HG03571 (cell line): ENCODE measurements around the gene SUN1.
A peak's percentile ranks its signal among the peaks of the same experiment; 100 is the strongest.

ENCODE experiments used
- ATAC-seq: cut with Tn5 transposase; IDR thresholded peaks from one replicate; pipeline ENCODE4 v1.9.1; 2021; ENCODE audit not compliant: unreplicated experiment

SUN1 gene

GRCh38 chr7:875476-876076 is 43.3 kb downstream of the SUN1 start:
- no peak for ATAC-seq

- peak; percentile 58 for ATAC-seq
Observed at GRCh38 chr7:876077-876971, 44.0 kb downstream of the SUN1 start, which contains the start of gene GET4. TSS of gene GET4 (plus strand) at chr7:876554. CDS start at chr7:876646, 92 bp downstream.

GRCh38 chr7:876972-877311 is 44.7 kb downstream of the SUN1 start:
- ATAC-seq, result peak; percentile 23

- ATAC-seq, result no peak
Observed at GRCh38 chr7:877312-878232, 45.3 kb downstream of the SUN1 start.

DNA sequence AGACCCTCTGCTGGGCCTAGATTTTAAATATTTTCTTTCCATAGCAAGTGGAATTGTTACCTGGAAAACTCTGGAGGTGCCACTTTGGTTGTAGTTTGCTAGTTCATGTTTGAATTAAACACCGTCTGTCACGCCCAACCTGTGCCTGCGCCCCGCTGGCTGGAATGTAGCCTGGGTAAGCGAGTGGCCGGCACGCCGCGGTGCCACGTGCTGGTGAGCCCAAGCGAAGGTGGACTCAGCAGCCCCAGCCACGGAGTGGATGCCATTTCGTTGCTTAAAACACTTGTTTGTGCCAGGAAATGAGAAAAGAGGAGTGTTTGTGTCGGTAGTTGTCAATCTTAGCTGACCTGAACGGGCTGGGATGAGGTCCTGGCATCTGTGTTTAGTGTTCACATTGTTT is 46.8 kb downstream of the SUN1 start:
- no peak for ATAC-seq

DNA sequence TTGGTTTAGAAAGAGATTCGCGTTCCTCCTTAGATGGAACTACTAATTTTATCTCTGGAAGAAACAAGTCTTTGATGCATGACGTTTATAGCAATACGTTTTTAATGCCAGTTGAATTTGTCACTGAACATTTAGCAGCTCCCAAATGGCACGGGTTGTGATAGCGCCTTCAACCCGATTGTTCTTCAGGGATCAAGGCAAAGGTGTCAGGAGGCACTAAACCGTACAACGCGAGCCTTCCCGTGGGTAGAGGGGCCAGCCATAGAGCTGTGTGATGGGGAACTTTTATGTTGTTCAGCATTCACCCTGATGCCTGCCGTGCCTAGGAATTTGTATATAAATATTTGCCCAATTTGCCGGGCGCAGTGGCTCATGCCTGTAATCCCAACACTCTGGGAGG is 47.4 kb downstream of the SUN1 start:
- ATAC-seq, result no peak

DNA sequence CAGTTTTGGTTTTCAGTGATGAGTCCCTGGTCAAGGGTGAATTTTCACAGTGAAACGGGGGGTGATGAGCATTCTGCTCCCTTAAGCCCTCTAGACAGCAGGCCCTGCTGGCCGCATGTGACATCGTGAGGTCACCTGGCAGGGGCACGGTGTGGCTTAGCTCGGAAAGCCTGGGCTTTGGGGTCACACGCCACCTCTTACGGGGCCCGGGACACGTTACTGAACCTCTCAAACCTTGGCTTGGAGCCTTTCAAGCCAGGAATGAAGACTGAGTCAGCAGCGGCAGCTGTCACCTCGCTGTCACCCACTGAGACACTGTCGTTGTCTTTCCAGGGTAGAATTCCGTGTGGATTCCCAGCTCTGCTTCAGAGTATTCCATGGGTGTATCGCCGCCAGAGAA is 48.2 kb downstream of the SUN1 start:
- no peak for ATAC-seq

DNA sequence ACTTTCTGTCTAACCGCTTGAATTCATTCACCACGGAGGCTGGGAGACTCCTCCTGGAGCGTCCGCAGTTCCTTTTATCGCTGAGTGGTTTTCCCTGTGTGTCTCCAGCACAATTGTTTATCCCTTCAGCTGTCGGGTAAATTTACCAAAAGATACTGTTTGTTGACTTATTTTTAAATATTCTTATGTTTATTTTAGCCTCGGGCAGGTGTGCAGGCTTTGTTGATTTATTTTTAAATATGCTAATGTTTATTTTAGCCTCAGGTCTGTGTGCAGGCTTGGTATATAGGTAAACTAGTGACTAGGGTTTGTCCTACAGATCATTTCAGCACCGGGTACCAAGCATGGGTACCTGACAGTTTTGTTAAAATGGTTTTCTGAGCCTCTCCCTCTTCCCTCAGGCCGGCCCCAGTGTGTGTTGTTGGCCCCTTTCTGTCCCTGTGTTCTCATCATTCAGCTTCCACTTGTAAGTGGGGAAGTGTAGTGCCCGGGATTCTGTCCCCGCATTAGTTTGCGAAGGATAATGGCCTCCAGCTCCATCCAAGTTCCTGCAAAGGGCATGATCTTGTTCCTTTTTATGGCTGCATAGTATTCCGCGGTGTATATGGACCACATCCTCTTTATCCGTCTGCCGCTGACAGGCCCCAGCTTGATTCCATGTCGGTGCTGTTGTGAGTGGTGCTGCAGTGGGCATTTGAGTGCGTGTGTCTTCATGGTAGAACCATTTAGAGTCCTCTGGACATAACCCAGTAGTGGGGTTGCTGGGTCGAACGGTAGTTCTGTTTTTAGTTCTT is 49.4 kb downstream of the SUN1 start:
- no peak for ATAC-seq

DNA sequence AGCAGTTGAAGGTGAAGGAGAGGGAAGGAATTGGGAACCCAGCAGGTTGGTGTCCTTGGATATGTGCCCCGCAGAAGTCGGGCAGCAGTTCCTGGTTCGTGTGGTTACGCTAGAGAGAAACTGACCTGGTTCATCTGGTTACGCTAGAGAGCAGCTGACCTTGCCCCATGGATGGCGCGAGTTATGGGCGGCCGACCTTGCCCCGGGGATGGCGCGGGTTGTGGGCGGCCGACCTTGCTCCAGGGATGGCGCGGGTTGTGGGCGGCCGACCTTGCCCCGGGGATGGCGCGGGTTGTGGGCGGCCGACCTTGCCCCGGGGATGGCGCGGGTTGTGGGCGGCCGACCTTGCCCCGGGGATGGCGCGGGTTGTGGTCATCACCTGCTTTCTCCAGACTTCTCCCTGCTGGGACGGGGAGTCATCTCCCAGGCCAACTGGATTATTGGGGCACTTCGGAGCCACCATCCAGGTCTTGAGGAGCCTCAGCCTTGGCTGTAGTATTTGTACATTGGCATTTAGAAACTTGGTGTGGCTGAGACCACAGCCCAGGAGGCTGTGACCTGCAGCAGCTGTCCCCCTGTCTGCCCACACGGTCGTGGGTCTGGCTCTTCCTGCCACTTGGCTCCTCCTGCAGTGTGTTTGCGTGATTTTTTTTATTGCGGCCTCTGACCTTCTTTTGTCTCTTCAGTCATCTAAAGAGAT is 50.2 kb downstream of the SUN1 start:
- no peak for ATAC-seq

DNA sequence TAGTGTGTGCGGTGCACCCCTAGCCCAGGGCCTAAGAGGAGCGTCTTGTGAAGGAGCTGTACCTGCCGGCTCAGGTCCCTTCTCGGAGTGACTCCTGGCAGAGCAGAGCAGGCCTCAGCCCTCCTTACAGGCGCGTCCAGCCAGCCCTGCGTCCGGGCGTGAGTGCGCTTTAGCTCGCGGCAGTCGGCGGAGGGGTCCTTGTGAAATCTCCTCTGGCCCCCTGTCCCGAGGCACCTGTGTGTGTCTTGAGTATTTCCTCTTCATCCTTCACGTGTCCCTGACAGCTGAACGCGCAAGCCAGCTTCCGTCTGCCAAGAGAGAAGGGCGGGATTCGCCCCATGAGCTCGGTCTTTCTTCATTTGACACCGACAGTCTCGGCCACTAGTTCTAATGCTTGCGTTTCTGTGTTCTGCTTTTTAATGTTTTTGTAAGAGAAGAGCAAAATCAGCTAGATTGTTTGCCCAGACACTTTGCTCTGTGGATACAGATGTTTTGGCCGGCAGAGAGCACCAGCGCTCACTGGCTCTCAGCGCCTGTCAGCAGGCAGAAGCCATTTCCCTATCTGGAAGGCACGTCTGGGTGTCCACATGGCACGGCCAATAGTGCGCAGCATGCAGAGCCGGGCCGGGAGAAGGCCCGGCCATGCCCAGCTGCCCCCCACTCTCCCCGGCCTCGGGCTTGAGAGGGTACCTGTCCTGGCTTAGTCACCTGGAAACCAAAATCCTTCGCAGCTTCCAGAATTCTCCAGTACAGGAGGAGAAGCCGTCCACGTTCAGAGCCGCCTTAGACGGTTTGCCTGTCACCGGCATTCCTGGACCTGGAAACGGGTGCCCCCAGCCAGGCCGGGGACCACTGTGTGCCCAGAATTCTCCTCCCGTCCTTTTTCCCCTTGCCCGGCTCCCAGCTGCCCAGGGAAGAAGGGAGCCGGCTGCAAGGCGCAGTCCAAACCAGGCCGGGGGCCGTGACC is 51.1 kb downstream of the SUN1 start:
- ATAC-seq, result no peak

- no peak for ATAC-seq
Observed at GRCh38 chr7:884191-885003, 52.1 kb downstream of the SUN1 start.

- ATAC-seq, result no peak
Observed at GRCh38 chr7:885261-885892, 53.1 kb downstream of the SUN1 start.

GRCh38 chr7:885893-886625 is 53.8 kb downstream of the SUN1 start:
- no peak for ATAC-seq

- ATAC-seq, result no peak
Observed at GRCh38 chr7:886626-887487, 54.6 kb downstream of the SUN1 start.

DNA sequence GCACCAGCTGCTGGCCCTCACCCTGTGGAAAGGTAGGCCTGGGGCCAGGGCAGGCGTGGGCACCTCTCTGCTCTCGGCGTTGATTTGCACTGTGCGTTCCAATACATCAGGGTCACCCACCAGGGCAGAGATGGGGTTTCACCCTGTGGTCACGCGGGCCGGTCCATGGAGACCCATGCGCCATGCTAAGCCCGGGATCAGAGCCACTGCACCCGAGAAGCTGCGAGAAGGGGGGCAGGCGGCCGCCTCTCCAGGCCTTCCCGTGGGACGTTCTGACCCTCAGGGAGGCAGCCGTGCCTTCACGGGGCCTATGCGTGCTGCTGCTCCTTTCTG is 55.2 kb downstream of the SUN1 start:
- no peak for ATAC-seq
